Esophagus muscularis mucosa (tissue), 3 donors: Measurements from ENCODE around the gene AHNAK2.
"Not testable (repeated sequence)": the region's sequence is repeated elsewhere in the genome, so short reads cannot be mapped to it uniquely, and the experiment has no call there.

Experiments used
- CTCF ChIP-seq, 3 experiments: fragments of 200-600 bp in 2 of 3; fragments of 450-650 bp in 1 of 3; sonication (generic) in 2 of 3; IDR thresholded peaks; one replicate each; pipeline ENCODE4 v1.5.1; 2017 to 2019; ENCODE audit warnings: antibody characterized with exemption in 3 of 3, mild to moderate bottlenecking in 2 of 3, moderate library complexity in 1 of 3
- POLR2A ChIP-seq: fragments of 450-650 bp; IDR thresholded peaks from one replicate; pipeline ENCODE4 v1.6.1; 2017; ENCODE audit warnings: antibody characterized with exemption, moderate library complexity, mild to moderate bottlenecking, low read depth

- not testable (repeated sequence) for TF ChIP-seq CTCF (IDR thresholded peaks at IDR 0.05); POLR2A
Measured at GRCh38 chr14:104944436-104945205, 33.6 kb downstream of the AHNAK2 start.
